CD14-positive monocyte (primary cell): ENCODE results near the gene SLFN12. TPM values are rescaled to one million over a fixed set of nuclear protein-coding genes. Genes with fewer than 3 reads are reported as not detected.

Experiments used
- DNase-seq, 3 donors: peaks; one replicate each; pipeline ENCODE4 v3.0.0-alpha.2; 2011 to 2022
- H2AFZ ChIP-seq: 2 replicates; pipeline ENCODE4 v1.6.0; 2012; ENCODE audit warnings: mild to moderate bottlenecking, low read depth, low read length, inconsistent platforms; ENCODE audit not compliant: insufficient read depth, poor library complexity, severe bottlenecking
- H3K27ac ChIP-seq, 2 donors: 1 replicate in 1 of 2; 2 replicates in 1 of 2; pipeline ENCODE4 v1.5.1; 2012 to 2013; ENCODE audit warnings: low read length in 2 of 2, control low read depth in 1 of 2, inconsistent platforms in 1 of 2, low read depth in 1 of 2, mild to moderate bottlenecking in 1 of 2
- H3K27me3 ChIP-seq, 2 donors: one replicate each; pipeline versions ENCODE4 v1.6.0 to v1.6.1; 2011 to 2013; ENCODE audit warnings: low read length in 2 of 2; ENCODE audit not compliant: control insufficient read depth in 2 of 2, insufficient read depth in 2 of 2
- H3K36me3 ChIP-seq, 2 donors: replicated peaks in 1 of 2; 1 replicate in 1 of 2; 2 replicates in 1 of 2; pipeline versions ENCODE4 v1.5.1 to v1.6.1; 2012 to 2013; ENCODE audit warnings: low read length in 2 of 2, control low read depth in 1 of 2, inconsistent platforms in 1 of 2, mild to moderate bottlenecking in 1 of 2; ENCODE audit not compliant: insufficient read depth in 2 of 2, control insufficient read depth in 1 of 2
- H3K4me1 ChIP-seq, 2 donors: 1 replicate in 1 of 2; 2 replicates in 1 of 2; pipeline versions ENCODE4 v1.5.1 to v1.6.1; 2012 to 2013; ENCODE audit warnings: low read length in 2 of 2, control low read depth in 1 of 2, inconsistent platforms in 1 of 2, mild to moderate bottlenecking in 1 of 2, moderate library complexity in 1 of 2; ENCODE audit not compliant: insufficient read depth in 2 of 2, control insufficient read depth in 1 of 2
- H3K4me2 ChIP-seq: replicated peaks from 2 replicates; pipeline ENCODE3; 2012; ENCODE audit warnings: low read length, moderate library complexity, mild to moderate bottlenecking; ENCODE audit not compliant: poor library complexity, severe bottlenecking; ENCODE audit errors: extremely low read depth
- H3K4me3 ChIP-seq, 3 experiments: fragments of 200-600 bp in 1 of 3; sonication (generic) in 1 of 3; replicated peaks in 1 of 3; 1 replicate in 2 of 3; 2 replicates in 1 of 3; pipeline ENCODE4 v1.5.1; 2011 to 2013; ENCODE audit warnings: low read length in 3 of 3, mild to moderate bottlenecking in 3 of 3, control low read depth in 2 of 3, low read depth in 2 of 3, inconsistent platforms in 1 of 3, moderate library complexity in 1 of 3
- H3K79me2 ChIP-seq: 2 replicates; pipeline ENCODE4 v1.6.0; 2012; ENCODE audit warnings: mild to moderate bottlenecking, control low read depth, inconsistent platforms, low read length, moderate library complexity; ENCODE audit not compliant: insufficient read depth
- H3K9ac ChIP-seq: 2 replicates; pipeline ENCODE4 v1.6.0; 2017; ENCODE audit warnings: low read length, mild to moderate bottlenecking; ENCODE audit not compliant: insufficient read depth, poor library complexity, severe bottlenecking
- H3K9me3 ChIP-seq, 2 donors: replicated peaks in 1 of 2; 1 replicate in 1 of 2; 2 replicates in 1 of 2; pipeline versions ENCODE4 v1.5.1 to v1.6.1; 2012 to 2013; ENCODE audit warnings: low read length in 2 of 2, control low read depth in 1 of 2; ENCODE audit not compliant: control insufficient read depth in 1 of 2, insufficient read depth in 1 of 2
- H4K20me1 ChIP-seq: 2 replicates; pipeline ENCODE4 v1.6.0; 2012; ENCODE audit warnings: mild to moderate bottlenecking, low read length, control low read depth, moderate library complexity; ENCODE audit not compliant: insufficient read depth
- H3K27ac Mint-ChIP-seq, 7 donors: one replicate each; pipeline ENCODE4 v1.8.0; 2020; ENCODE audit warnings: mild to moderate bottlenecking in 7 of 7, mixed read lengths in 7 of 7, moderate library complexity in 6 of 7, inconsistent platforms in 2 of 7
- H3K27me3 Mint-ChIP-seq, 3 donors: one replicate each; pipeline ENCODE4 v1.8.0; 2021 to 2022; ENCODE audit warnings: low read depth in 3 of 3, mild to moderate bottlenecking in 3 of 3, mixed read lengths in 3 of 3, moderate library complexity in 3 of 3, inconsistent platforms in 1 of 3
- H3K36me3 Mint-ChIP-seq, 2 donors: one replicate each; pipeline ENCODE4 v1.8.0; 2020; ENCODE audit warnings: mixed read lengths in 2 of 2, inconsistent platforms in 1 of 2, mild to moderate bottlenecking in 1 of 2
- H3K4me1 Mint-ChIP-seq: one replicate; pipeline ENCODE4 v1.8.0; 2020; ENCODE audit warnings: mild to moderate bottlenecking, mixed read lengths
- H3K4me3 Mint-ChIP-seq, 2 donors: one replicate each; pipeline ENCODE4 v1.8.0; 2020; ENCODE audit warnings: mild to moderate bottlenecking in 2 of 2, mixed read lengths in 2 of 2, moderate library complexity in 1 of 2
- H3K9me3 Mint-ChIP-seq, 7 donors: one replicate each; pipeline ENCODE4 v1.8.0; 2020 to 2022; ENCODE audit warnings: mixed read lengths in 7 of 7, mild to moderate bottlenecking in 6 of 7, moderate library complexity in 6 of 7, inconsistent platforms in 2 of 7
- CTCF ChIP-seq: fragments of 200-600 bp; IDR thresholded peaks from one replicate; pipeline ENCODE4 v1.8.0; 2022; ENCODE audit warnings: antibody characterized with exemption, mild to moderate bottlenecking
- WGBS: methylation state at CpG from one replicate; pipeline ENCODE4 v1.1.5; 2013; ENCODE audit warnings: missing lambda C conversion rate; ENCODE audit not compliant: insufficient coverage; 5-methylcytosine and 5-hydroxymethylcytosine counted together
- intact Hi-C, 2 donors: fragments of 100-400 bp; cut with micrococcal nuclease; formaldehyde crosslinking; loops; one replicate each; pipeline versions ENCODE4 v1.15.0 to v1.15.1; 2023
- polyA plus RNA-seq, 3 donors: library from polyadenylated mRNA; depleted of rRNA in 1 of 3; unstranded in 2 of 3; stranded (reverse) in 1 of 3; fragments of 300-500 nt in 2 of 3; fragments of >200 nt in 1 of 3; fragmentation: Illumina TruSeq in 2 of 3; gene quantifications; 1 replicate in 2 of 3; 2 replicates in 1 of 3; pipeline ENCODE4 v1.2.3, GENCODE V29; 2012 to 2021

The SLFN12 gene
- polyA plus RNA-seq, 3 donors: 8.4 to 19.6 (median 14.5) TPM

GRCh38 chr17:35390663-35391062 lies 41.6 kb downstream of the SLFN12 start:
- peak overlapping the region; percentile 32 for H3K4me2 ChIP-seq
- peak overlapping the region in 1 of 2 donors; percentile 12 for H3K4me3 Mint-ChIP-seq
- H3K4me1 Mint-ChIP-seq: peaks cover 55% of the 10 kb centered on the region
- peaks cover 0 to 4% (median 0%) of the 10 kb centered on the region in 7 donors for H3K9me3 Mint-ChIP-seq
- peak overlapping the region in 1 of 2 donors; percentile 68 for H3K27ac ChIP-seq
- peak overlapping the region in 1 of 3 experiments; percentile 29 for H3K4me3 ChIP-seq
- no peak overlapping the region for H2AFZ ChIP-seq
- DNase-seq: peak; percentile 68 to 88 (median 85)
- peaks cover 33 to 46% of the 10 kb centered on the region in 2 donors for H3K4me1 ChIP-seq
- WGBS: 10% methylated on average over 1 of the region's 2 CpGs
- no peaks in the 10 kb centered on the region for H3K27me3 ChIP-seq
- H3K36me3 ChIP-seq: no peaks in the 10 kb centered on the region
- intact Hi-C loops: no loop called here
- H3K27ac Mint-ChIP-seq: peak overlapping the region; percentile 37 to 92 (median 80)
- no peaks in the 10 kb centered on the region for H3K9me3 ChIP-seq
- no peaks in the 10 kb centered on the region for H3K36me3 Mint-ChIP-seq
- no peak overlapping the region for H3K9ac ChIP-seq
- TF ChIP-seq CTCF: no peak
- H3K27me3 Mint-ChIP-seq: peaks cover 0 to 3% (median 0%) of the 10 kb centered on the region in 3 donors
- H4K20me1 ChIP-seq: no peaks in the 10 kb centered on the region
- no peaks in the 10 kb centered on the region for H3K79me2 ChIP-seq

- Histone ChIP-seq H3K9ac (no peak overlapping the region), H3K36me3 (no peaks in the 10 kb centered on the region), H3K27ac (peak overlapping the region in 1 of 2 donors; percentile 68), H2AFZ (no peak overlapping the region), H3K79me2 (no peaks in the 10 kb centered on the region), H3K4me2 (peak overlapping the region; percentile 32), H3K4me3 (no peak overlapping the region), H3K4me1 (peaks cover 33 to 46% of the 10 kb centered on the region in 2 donors), H3K27me3 (no peaks in the 10 kb centered on the region), H3K9me3 (no peaks in the 10 kb centered on the region), H4K20me1 (no peaks in the 10 kb centered on the region)
- Mint-ChIP-seq H3K4me3 (no peak overlapping the region), H3K27me3 (peaks cover 0 to 3% (median 0%) of the 10 kb centered on the region in 3 donors), H3K4me1 (peaks cover 50% of the 10 kb centered on the region), H3K27ac (peak overlapping the region; percentile 37 to 87 (median 68)), H3K36me3 (no peaks in the 10 kb centered on the region), H3K9me3 (peaks cover 0 to 2% (median 0%) of the 10 kb centered on the region in 7 donors)
- TF ChIP-seq CTCF: no peak
- DNase-seq: no peak
- 83% methylated on average over 1 of the region's 2 CpGs for WGBS
- intact Hi-C loops: no loop called here
These were observed 42.1 kb downstream of the SLFN12 start for GRCh38 chr17:35390156-35390555.
